ENCODE measurements around the gene PACSIN1. TPM values are rescaled to one million over a fixed set of nuclear protein-coding genes. Genes with fewer than 3 reads are reported as not detected.

PACSIN1 gene
- total and polyA plus RNA-seq, 2 donors (not counting 3 experiments of a cell fraction or from before 2014, with no cell fraction given): 0.03 TPM; not detected in 1

DNA sequence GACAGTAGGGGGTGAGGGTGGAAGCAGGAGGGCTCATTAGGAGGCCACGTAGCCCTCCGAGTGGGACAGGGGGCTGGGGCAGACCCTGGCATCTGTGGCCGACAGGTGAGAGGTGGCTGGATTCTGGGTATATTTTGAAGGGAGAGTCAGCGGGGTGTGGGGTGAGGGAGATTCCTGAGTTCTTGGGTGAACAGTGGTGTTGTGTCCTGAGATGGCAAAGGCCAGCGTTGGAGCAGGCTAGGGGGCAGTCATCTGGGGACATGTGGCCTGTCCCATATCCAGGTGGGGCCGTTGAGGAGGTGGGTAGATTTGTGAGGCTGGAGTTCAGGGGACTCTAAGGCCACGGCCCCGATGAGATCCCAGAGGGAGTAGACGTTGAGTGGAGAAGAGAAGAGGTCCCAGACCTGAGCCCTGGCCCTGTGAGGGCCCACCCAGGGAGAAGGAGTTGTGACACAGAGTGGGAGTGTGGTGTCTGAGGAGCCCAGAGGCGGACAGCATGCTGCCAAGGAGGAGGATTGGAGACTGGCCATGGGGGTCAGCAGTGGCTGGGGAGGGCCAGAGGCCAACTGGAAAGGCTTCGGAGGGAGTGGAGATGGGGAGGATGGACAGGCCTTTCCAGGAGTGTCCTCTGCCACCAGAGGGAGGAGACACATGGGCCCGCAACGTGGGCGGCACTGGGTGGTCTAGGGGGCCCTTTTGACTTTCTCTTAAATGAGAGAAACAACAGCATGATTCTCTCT lies 19.6 kb downstream of the PACSIN1 start:
- Histone ChIP-seq H3K4me1 (ENCODE audit: control insufficient read depth, extremely low read depth, insufficient read depth, low read length) (no peaks in the 10 kb centered on the region), H3K4me3 (replicated peaks in 1 of 3; ENCODE audit: insufficient read depth in 1 of 3, low read depth in 1 of 3, low read length in 3 of 3) (no peak overlapping the region), H3K4me2 (ENCODE audit: insufficient read depth, low read length) (no peak overlapping the region), H2AFZ (ENCODE audit: low read depth, low read length) (no peak overlapping the region), H3K79me2 (ENCODE audit: control insufficient read depth, insufficient read depth, low read length) (no peaks in the 10 kb centered on the region), H3K27ac (ENCODE audit: insufficient read depth, low read depth, low read length) (no peak overlapping the region), H3K36me3 (ENCODE audit: control insufficient read depth in 2 of 2, extremely low read depth in 1 of 2, insufficient read depth in 2 of 2, low read length in 2 of 2) (no peaks in the 10 kb centered on the region), H3K9me1 (replicated peaks; ENCODE audit: control insufficient read depth, extremely low read depth, insufficient read depth, low read length) (no peaks in the 10 kb centered on the region), H3K9ac (replicated peaks; ENCODE audit: extremely low read depth, insufficient read depth, low read length) (no peak overlapping the region), H3K27me3 (ENCODE audit: control insufficient read depth in 2 of 2, insufficient read depth in 2 of 2, low read length in 2 of 2) (no peaks in the 10 kb centered on the region), H4K20me1 (replicated peaks; ENCODE audit: control insufficient read depth, extremely low read depth, insufficient read depth, low read length) (no peaks in the 10 kb centered on the region), H3K9me3 (replicated peaks; ENCODE audit: control insufficient read depth, insufficient read depth, low read length) (no peaks in the 10 kb centered on the region)
- ChIA-PET CTCF (no interaction called here), POLR2A (no interaction called here)
- FAIRE-seq (no peak), DNase-seq (ENCODE audit: low read depth, low spot score) (no peak)
- TF ChIP-seq FOS (IDR thresholded peaks at IDR 0.05; ENCODE audit: borderline replicate concordance, insufficient read depth, low read length): no peak
- TF ChIP-seq GATA2 (IDR thresholded peaks at IDR 0.05; ENCODE audit: insufficient read depth, insufficient read length, low read depth, low read length): no peak
- TF ChIP-seq, protein P1, sequence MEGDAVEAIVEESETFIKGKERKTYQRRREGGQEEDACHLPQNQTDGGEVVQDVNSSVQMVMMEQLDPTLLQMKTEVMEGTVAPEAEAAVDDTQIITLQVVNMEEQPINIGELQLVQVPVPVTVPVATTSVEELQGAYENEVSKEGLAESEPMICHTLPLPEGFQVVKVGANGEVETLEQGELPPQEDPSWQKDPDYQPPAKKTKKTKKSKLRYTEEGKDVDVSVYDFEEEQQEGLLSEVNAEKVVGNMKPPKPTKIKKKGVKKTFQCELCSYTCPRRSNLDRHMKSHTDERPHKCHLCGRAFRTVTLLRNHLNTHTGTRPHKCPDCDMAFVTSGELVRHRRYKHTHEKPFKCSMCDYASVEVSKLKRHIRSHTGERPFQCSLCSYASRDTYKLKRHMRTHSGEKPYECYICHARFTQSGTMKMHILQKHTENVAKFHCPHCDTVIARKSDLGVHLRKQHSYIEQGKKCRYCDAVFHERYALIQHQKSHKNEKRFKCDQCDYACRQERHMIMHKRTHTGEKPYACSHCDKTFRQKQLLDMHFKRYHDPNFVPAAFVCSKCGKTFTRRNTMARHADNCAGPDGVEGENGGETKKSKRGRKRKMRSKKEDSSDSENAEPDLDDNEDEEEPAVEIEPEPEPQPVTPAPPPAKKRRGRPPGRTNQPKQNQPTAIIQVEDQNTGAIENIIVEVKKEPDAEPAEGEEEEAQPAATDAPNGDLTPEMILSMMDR (IDR thresholded peaks at IDR 0.05; ENCODE audit: extremely low read depth in 1 of 2, insufficient read depth in 1 of 2, low read depth in 1 of 2, low read length in 2 of 2): no peak
- no peak for TF ChIP-seq POLR2AphosphoS5 (IDR thresholded peaks at IDR 0.05; ENCODE audit: insufficient read depth, low read depth, low read length)
- TF ChIP-seq, protein P2, sequence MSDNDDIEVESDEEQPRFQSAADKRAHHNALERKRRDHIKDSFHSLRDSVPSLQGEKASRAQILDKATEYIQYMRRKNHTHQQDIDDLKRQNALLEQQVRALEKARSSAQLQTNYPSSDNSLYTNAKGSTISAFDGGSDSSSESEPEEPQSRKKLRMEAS (IDR thresholded peaks at IDR 0.05; ENCODE audit: insufficient read depth, insufficient read length): no peak
- no peak for TF ChIP-seq EZH2 (IDR thresholded peaks at IDR 0.05; ENCODE audit: borderline replicate concordance, low read depth, low read length, severe bottlenecking)
- no peak for TF ChIP-seq POLR2A (IDR thresholded peaks at IDR 0.05; ENCODE audit: low read depth, low read length)
- TF ChIP-seq MYC (IDR thresholded peaks at IDR 0.05; ENCODE audit: low read depth, low read length): no peak
- no peak for TF ChIP-seq JUN (IDR thresholded peaks at IDR 0.05; ENCODE audit: borderline replicate concordance, insufficient read depth, insufficient read length, low read depth)
- dilution Hi-C loops (cut with MboI; ENCODE audit: extremely low pct_ligation_motif_present, low sequenced_read_pairs): no loop called here
- intact Hi-C loops (cut with micrococcal nuclease): no loop called here
- no TSS peak for BruUV-seq (replicated peaks)

Data from endothelial cell of umbilical vein (primary cell).